ENCODE measurements around the gene DOK3.
A peak's percentile ranks its signal among the peaks of the same experiment; 100 is the strongest.

- TF ChIP-seq CTCF (IDR thresholded peaks at IDR 0.05) (no peak), POLR2A (IDR thresholded peaks at IDR 0.05) (no peak), POLR2AphosphoS5 (IDR thresholded peaks at IDR 0.05) (peak; percentile 54)
These were observed 32.9 kb downstream of the DOK3 start for GRCh38 chr5:177476531-177477233.
